ENCODE results near the gene CEMP1.
"Not testable (repeated sequence)": the region's sequence is repeated elsewhere in the genome, so short reads cannot be mapped to it uniquely, and the experiment has no call there.

The CEMP1 gene

DNA sequence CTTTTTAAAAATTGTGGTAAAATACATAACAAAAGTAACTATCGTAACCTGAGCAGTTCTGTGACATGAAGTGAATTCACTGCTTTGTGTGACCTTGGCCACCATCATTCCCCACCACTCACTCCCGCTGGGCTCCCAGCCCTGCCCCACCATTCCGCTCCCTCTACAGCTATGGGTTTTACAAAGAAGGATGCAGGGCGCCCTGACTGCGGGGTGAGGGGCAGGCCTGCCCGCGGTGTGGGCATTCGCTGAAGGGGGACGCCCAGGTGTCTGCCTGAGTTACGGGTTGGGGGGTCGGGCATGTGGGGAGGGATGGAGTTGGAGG lies at the start of gene CEMP1:
Gene CEMP1 (minus strand): TSS at position 38 of the 325 bp plus-strand sequence. CDS start 335 bp downstream, outside the sequence.
- peak; percentile 29 for DNase-seq (ENCODE audit: low spot score)

- not testable (repeated sequence) for DNase-seq (ENCODE audit: low spot score)
Measured at GRCh38 chr16:2580818-2581217, 49.6 kb upstream of the CEMP1 start.

DNA sequence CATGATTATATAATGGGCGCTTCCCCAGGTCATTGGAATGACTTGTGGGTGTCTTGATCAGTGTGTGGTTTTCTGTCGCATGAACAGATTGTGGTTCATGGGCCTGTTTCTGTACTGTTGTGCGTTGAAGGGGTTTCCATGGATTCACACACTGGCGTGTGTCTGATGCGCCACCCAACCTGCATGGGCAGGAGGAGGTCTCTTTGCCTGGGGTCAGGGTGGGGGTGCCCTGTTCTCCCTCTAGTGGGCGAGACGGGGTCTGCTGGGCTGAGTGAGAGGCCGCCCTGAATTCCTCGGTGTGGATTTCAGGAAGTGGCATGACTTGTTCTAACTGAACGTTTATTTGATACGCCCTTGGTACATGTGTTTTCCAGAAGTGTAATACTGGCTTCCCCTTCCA lies 48.9 kb upstream of the CEMP1 start:
- not testable (repeated sequence) for DNase-seq (ENCODE audit: low spot score)

DNA sequence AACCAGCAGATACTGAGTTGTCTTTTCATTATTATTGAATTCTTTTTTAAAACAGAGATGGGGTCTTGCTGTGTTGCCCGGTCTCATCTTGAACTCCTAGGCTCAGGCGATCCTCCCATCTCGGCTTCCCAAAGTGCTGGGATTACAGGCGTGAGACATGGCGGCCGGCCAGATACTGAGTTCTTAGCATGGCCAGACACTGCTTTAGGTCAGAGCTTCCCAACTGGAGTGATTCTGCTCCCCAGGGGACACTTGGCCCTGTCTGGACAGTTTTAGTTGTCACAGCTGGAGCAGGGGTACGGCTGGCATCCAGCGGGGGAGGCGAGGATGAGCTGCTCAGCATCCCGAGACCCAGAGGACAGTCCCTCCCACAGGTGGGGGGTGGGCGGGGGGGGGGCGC lies 47.7 kb upstream of the CEMP1 start:
- not testable (repeated sequence) for DNase-seq (ENCODE audit: low spot score)

DNA sequence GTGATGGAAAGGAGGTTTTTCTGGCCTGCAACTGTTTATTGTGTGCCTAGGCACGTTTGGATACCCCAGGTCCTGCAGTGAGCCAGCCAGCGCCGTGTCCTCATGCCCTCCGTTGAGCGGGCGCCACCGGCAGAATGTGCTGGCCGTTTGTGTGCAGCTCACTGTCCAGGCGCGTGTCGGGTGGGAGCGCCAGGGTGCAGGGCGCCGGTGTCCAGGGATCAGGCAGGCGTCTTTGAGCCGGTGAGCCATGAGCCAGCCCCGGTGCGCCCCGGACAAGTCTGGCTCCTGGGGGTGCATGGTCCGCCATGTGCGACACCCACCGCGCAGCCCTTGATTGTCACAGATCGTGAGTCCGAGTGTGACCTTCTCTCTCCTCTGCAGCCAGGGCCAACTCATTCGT lies 45.8 kb upstream of the CEMP1 start:
- not testable (repeated sequence) for DNase-seq (ENCODE audit: low spot score)

DNA sequence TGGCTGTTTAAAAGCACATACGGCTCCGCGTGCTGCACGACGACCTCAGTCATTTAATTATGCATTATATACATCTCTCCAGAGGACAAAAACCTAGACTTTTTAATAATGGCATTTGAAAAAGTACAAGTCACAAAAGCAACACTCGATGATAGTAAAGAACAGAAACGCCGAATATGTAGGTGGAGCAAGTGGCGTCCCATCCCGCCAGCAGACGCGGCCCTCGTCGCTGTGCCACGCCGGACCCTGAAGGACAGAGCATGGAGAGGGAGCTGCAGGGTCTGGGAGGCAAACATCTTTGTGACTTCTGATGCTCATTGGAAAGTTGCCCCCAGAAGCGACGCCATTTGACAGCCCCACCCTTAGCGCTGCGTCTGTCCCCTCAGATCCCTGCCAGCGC lies 44.6 kb upstream of the CEMP1 start:
- not testable (repeated sequence) for DNase-seq (ENCODE audit: low spot score)

- not testable (repeated sequence) for DNase-seq (ENCODE audit: low spot score)
Measured at GRCh38 chr16:2572704-2573103, 41.5 kb upstream of the CEMP1 start.

- not testable (repeated sequence) for DNase-seq (ENCODE audit: low spot score)
Measured at GRCh38 chr16:2568573-2568972, 37.4 kb upstream of the CEMP1 start.

DNA sequence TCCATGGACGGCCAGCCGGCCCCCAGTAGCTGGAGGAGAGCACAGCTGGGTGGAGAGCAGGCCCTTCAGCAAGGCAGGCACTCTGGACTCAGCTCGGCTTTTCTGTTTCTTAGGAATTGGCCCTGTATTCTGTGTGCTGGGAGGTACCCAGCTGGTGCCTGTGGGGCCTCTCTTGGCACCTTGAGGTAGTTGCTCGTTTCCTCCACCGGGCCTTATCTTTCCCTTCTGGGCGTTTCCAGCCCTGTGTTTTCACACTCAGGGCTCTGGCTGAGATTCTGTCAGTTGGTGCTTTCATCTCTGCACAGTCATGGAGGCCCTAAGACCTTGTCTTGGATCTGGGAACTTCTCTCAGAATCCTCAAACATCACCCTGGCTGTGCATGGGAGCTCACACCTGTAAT lies 36.3 kb upstream of the CEMP1 start:
- DNase-seq (ENCODE audit: low spot score): not testable (repeated sequence)

DNA sequence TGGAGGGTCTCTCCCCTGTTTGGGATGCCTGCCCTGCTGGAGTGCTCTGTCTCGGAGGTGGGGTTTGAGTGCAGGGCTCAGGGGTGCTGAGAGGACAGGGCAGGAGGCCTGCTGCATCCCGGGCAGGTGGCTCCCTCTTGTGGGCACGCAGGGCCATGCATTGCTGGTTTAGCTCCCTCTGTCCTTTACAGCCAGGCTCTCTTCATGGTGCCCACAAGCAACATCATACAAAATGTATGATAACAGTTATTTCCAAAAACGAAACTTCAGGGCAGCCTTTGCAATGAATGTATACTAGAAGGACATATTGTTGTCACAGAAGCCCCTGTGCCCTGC lies 29.6 kb upstream of the CEMP1 start:
- not testable (repeated sequence) for DNase-seq (ENCODE audit: low spot score)

DNA sequence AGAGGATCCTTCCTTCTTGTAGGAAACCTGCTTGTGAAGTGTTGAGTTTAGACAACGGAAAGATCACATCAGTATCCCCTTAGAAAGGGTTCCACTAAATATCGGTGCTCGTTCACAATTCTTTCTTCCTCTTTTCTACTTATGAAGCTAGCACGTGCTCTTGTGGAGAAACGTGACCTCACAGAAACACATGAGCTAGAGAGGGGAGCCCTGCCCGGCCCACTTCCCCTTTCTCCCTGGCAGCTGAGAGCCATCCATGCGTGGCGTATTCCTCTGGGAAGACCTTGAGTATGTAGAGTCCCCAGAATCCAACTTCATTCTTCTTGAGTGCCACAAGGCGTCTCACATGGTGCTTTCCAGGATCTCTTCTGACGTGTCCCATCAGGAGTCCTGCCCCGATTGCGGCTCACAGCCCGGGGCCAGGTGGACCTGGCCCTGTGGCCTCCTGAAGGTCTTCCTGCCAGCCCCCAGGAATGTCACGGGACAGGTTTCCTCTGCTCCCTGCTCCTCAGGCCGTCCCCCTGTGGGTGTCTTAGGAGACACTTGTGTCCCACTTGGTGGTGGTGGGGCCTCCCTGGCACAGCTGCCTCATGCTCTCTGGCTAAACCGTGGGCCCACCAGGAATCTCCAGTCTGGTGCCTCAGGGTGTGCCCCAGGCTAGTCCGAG lies 29.1 kb upstream of the CEMP1 start:
- not testable (repeated sequence) for DNase-seq (ENCODE audit: low spot score)

- DNase-seq (ENCODE audit: low spot score): not testable (repeated sequence)
Measured at GRCh38 chr16:2557150-2557549, 25.9 kb upstream of the CEMP1 start.

- DNase-seq (ENCODE audit: low spot score): not testable (repeated sequence)
Measured at GRCh38 chr16:2554709-2555425, 23.7 kb upstream of the CEMP1 start.

DNA sequence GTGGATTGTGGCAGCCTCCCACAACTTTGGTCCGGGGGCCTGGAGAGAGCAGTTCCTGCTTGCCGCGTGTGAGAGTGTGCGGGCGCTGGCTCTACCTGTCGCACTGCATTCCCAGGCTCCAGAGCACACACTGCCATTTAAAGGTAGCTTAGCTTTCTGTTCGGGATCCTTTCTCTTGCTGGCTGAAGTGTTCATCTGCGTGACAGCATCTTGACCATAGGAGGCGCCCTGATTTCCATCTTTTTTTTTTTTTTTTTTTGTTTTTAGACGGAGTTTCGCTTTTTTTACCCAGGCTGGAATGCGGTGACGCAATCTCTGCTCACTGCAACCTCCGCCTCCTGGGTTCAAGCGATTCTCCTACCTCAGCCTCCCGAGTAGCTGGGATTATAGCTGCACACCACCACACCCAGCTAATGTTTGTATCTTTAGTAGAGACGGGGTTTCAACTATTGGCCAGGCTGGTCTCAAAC lies 20.2 kb upstream of the CEMP1 start:
- not testable (repeated sequence) for DNase-seq (ENCODE audit: low spot score)

DNA sequence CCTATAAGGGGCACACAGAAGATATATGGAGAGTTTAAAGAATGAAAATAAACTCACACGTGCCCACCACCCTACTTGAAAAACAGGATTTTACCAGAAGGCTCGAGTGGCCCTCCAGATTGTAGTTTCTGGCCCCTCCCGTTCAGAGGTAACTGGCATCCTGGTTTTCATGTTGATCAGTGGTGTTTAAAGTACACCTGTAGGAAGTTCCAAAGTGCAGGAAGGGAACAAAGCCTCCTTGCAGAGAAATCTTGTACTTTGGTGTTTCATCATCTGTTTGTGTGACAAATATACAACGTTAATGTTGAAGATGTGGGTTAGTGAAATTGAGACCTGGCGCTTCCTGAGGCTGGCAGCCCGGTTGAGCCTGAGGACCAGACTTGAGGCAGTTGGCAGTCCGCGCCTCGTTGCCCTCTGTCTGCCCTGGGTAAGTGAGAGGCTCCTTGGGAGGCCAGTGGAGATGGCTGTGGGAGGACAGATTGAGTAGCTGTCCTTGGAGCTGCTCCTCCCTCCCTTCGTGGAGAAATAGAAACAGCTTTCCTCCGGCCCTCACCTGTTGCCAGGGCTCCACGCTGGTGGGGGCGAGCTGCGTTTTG lies 19.2 kb upstream of the CEMP1 start:
- DNase-seq (ENCODE audit: low spot score): not testable (repeated sequence)

DNA sequence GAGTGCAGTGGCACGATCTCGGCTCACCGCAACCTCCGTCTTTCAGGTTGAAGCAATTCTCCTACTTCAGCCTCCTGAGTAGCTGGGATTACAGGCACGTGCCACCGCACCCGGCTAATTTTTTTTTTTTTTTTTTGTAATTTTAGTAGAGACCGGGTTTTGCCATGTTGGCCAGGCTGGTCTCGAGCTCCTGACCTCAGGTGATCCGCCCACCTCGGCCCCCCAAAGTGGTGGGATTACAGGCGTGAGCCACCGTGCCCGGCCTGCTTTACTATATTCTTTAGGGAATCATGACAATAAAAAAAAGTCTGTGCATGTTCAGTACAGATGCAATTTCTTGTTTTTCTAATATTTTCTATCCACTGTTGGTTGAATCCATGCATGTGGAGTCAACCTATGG lies 12.6 kb upstream of the CEMP1 start:
- DNase-seq (ENCODE audit: low spot score): not testable (repeated sequence)

GRCh38 chr16:2541409-2541808 lies 10.2 kb upstream of the CEMP1 start:
- DNase-seq (ENCODE audit: low spot score): not testable (repeated sequence)

GRCh38 chr16:2540912-2541311 lies 9.7 kb upstream of the CEMP1 start:
- not testable (repeated sequence) for DNase-seq (ENCODE audit: low spot score)

DNA sequence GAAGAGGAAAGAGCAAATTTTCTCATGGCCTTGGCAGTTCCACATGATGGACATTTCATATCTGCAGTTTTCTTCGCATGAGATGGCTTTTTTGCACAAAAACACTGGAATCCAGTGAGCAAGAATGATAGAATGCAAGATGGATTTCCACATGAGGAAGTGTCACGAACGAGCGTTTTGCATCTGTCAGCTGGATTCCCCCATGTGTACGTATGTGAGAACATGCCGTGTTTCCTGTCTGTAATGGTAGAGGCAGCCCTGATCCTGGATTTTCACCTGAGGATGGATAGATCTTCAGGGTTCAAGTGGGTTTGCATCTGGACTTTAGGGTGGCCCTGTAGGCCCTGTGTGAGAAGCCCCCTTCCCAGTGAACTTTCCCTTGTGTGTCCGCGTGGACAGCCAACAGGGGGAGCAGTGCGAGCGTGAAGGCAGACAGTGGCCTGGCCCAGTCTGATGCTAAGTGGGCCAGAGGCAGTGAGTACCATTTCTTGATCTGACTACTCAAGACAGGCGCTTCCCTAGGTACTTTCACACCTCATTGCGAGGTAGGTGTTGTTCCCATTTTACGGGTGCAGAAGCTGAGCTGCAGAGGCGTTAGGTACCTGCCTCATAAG lies 8.7 kb upstream of the CEMP1 start:
- DNase-seq (ENCODE audit: low spot score): peak; percentile 52

GRCh38 chr16:2539192-2539844 lies 8.1 kb upstream of the CEMP1 start:
- DNase-seq (ENCODE audit: low spot score): not testable (repeated sequence)

- peak; percentile 93 for DNase-seq (ENCODE audit: low spot score)
Measured at GRCh38 chr16:2537451-2538379, 6.5 kb upstream of the CEMP1 start, which contains the start of gene PDPK1. PDPK1 (plus strand) TSS chr16:2538021; CDS start chr16:2538113, 92 bp downstream.

All from cerebellar cortex (tissue), 1 donor.